ENCODE data around the gene NVL. TPM values are rescaled to one million over a fixed set of nuclear protein-coding genes. Genes with fewer than 3 reads are reported as not detected.

The NVL gene
- total and polyA plus RNA-seq, 2 of the 8 experiments (the other 6 are each of a cell fraction or from before 2014, with no cell fraction given) = 22.7 to 45.8 TPM

GRCh38 chr1:224298346-224299330 is 31.3 kb downstream of the NVL start:
- Histone ChIP-seq H3K23me2 (ENCODE audit: low read depth, low read length) (no peaks in the 10 kb centered on the region), H2AK5ac (ENCODE audit: low read depth, low read length) (no peak overlapping the region), H3K4me3 (ENCODE audit: extremely low read depth in 1 of 4, insufficient read depth in 2 of 4, low read depth in 3 of 4, low read length in 4 of 4) (no peak overlapping the region), H4K20me1 (replicated peaks in 1 of 2; ENCODE audit: control insufficient read depth in 1 of 2, insufficient read depth in 2 of 2, low read length in 2 of 2) (no peaks in the 10 kb centered on the region), H2BK15ac (ENCODE audit: low read length) (no peak overlapping the region), H3K79me2 (ENCODE audit: control insufficient read depth in 1 of 2, insufficient read depth in 2 of 2, low read length in 2 of 2) (no peaks in the 10 kb centered on the region), H3K18ac (ENCODE audit: extremely low read depth, low read length) (no peak overlapping the region), H3K36me3 (ENCODE audit: control insufficient read depth in 2 of 4, insufficient read depth in 4 of 4, low read length in 3 of 4) (peaks cover 6 to 88% (median 51%) of the 10 kb centered on the region in 4 experiments; a peak in 7 of 8 replicates), H3K4ac (replicated peaks; ENCODE audit: insufficient read length, low read depth, low read length) (no peak overlapping the region), H4K5ac (ENCODE audit: insufficient read length, low read depth, low read length) (no peak overlapping the region), H3K56ac (replicated peaks; ENCODE audit: insufficient read length, low read depth, low read length) (no peak overlapping the region), H2BK12ac (ENCODE audit: low read depth, low read length) (no peak overlapping the region), H3K4me1 (replicated peaks in 1 of 4; ENCODE audit: control insufficient read depth in 3 of 4, insufficient read depth in 4 of 4, low read length in 3 of 4) (no peaks in the 10 kb centered on the region), H3K14ac (ENCODE audit: insufficient read length) (no peak overlapping the region), H3K27me3 (replicated peaks in 1 of 4; ENCODE audit: control insufficient read depth in 3 of 4, extremely low read depth in 1 of 4, insufficient read depth in 3 of 4, low read length in 3 of 4) (no peaks in the 10 kb centered on the region), H2BK20ac (ENCODE audit: low read length) (no peak overlapping the region), H3K4me2 (ENCODE audit: insufficient read depth in 1 of 2, low read depth in 2 of 2, low read length in 2 of 2) (no peak overlapping the region), H3K79me1 (ENCODE audit: low read depth, low read length) (no peaks in the 10 kb centered on the region), H3K9ac (replicated peaks in 1 of 4; ENCODE audit: extremely low read depth in 1 of 4, low read depth in 3 of 4, low read length in 3 of 4) (no peak overlapping the region), H4K91ac (replicated peaks; ENCODE audit: insufficient read length, low read length) (no peak overlapping the region), H2BK5ac (ENCODE audit: low read depth, low read length) (no peak overlapping the region), H3K27ac (ENCODE audit: low read depth, low read length) (no peak overlapping the region), H3K23ac (ENCODE audit: insufficient read length) (no peak overlapping the region), H2AFZ (ENCODE audit: low read length) (no peak overlapping the region), H2BK120ac (replicated peaks; ENCODE audit: low read depth, low read length) (no peak overlapping the region), H3K9me3 (ENCODE audit: insufficient read depth in 2 of 2, low read depth in 1 of 2, low read length in 1 of 2) (no peaks in the 10 kb centered on the region), H4K8ac (ENCODE audit: extremely low read depth, insufficient read depth, low read length) (no peak overlapping the region)
- WGBS, 2 experiments (ENCODE audit: extremely low coverage in 1 of 2, insufficient coverage in 1 of 2, insufficient read length in 1 of 2, insufficient replicate concordance in 2 of 2, low coverage in 1 of 2, low lambda C conversion rate in 2 of 2, missing lambda C conversion rate in 1 of 2) = 97% methylated on average over 8 of the region's 8 CpGs; no CpG with 5 or more reads in 1 of the 2 experiments
- no peak for FAIRE-seq
- no peak for DNase-seq (ENCODE audit: low read depth in 1 of 2, low spot score in 2 of 2)
- ChIA-PET CTCF (ENCODE audit: partially characterized antibody) (interaction anchor here (1.2 to 1.4 kb wide), 2 partner anchors 34 to 82 kb away, joined by 3 read pairs; no protein-coding TSS in a partner anchor), POLR2A (ENCODE audit: partially characterized antibody) (no interaction called here)
- TF ChIP-seq NANOG (IDR thresholded peaks at IDR 0.05; ENCODE audit: insufficient read depth, low read depth, low read length, poor library complexity, severe bottlenecking) = no peak
- no peak for TF ChIP-seq BACH1 (IDR thresholded peaks at IDR 0.05; ENCODE audit: low read length)
- no peak for TF ChIP-seq FOSL1 (IDR thresholded peaks at IDR 0.05; ENCODE audit: insufficient read depth, low read depth, low read length)
- no peak for TF ChIP-seq ZNF274 (IDR thresholded peaks at IDR 0.05; ENCODE audit: borderline replicate concordance, extremely low read depth, low read length)
- TF ChIP-seq NRF1 (IDR thresholded peaks at IDR 0.05; ENCODE audit: low read depth, low read length) = no peak
- TF ChIP-seq EGR1 (IDR thresholded peaks at IDR 0.05; ENCODE audit: borderline replicate concordance, low read depth, low read length) = no peak
- no peak for TF ChIP-seq EP300 (IDR thresholded peaks at IDR 0.05; ENCODE audit: borderline replicate concordance in 1 of 2, low read depth in 2 of 2, low read length in 2 of 2)
- TF ChIP-seq RAD21 (IDR thresholded peaks at IDR 0.05 in 1 of 2, conservative IDR thresholded peaks at IDR 0.05 in 1 of 2; ENCODE audit: low read depth in 2 of 2, low read length in 2 of 2) = no peak
- no peak for TF ChIP-seq JUND (IDR thresholded peaks at IDR 0.05; ENCODE audit: low read length)

All from H1 (cell line).